NCI-H2196 (cell line): ENCODE results near the gene TMEM38B.

Experiments used
- DNase-seq: peaks from one replicate; lab custom pipeline; 2025; ENCODE audit not compliant: unreplicated experiment; lab: John Stamatoyannopoulos, UW

The TMEM38B gene

GRCh38 chr9:105694190-105694847, at the start of gene TMEM38B:
TSS of gene TMEM38B (plus strand) at chr9:105694541. CDS start at chr9:105694661, 120 bp downstream.
- DNase-seq, result peak; percentile 93

- DNase-seq, result no peak
Observed at GRCh38 chr9:105646879-105647594, 47.3 kb upstream of the TMEM38B start.

GRCh38 chr9:105647595-105648349, 46.6 kb upstream of the TMEM38B start:
- no peak for DNase-seq

- no peak for DNase-seq
Observed at GRCh38 chr9:105651806-105652205, 42.5 kb upstream of the TMEM38B start.

- DNase-seq, result peak; percentile 23
Observed at GRCh38 chr9:105656131-105656921, 38.0 kb upstream of the TMEM38B start.

GRCh38 chr9:105658351-105658750, 36.0 kb upstream of the TMEM38B start:
- DNase-seq, result no peak

- DNase-seq, result no peak
Observed at GRCh38 chr9:105661011-105661410, 33.3 kb upstream of the TMEM38B start.

GRCh38 chr9:105662184-105663104, 31.9 kb upstream of the TMEM38B start, which contains the start of gene TAL2:
TSS of gene TAL2 (plus strand) at chr9:105662457. CDS start at chr9:105662497, 40 bp downstream.
- DNase-seq, result no peak

GRCh38 chr9:105663914-105664313, 30.4 kb upstream of the TMEM38B start:
- no peak for DNase-seq

GRCh38 chr9:105667867-105668266, 26.5 kb upstream of the TMEM38B start:
- DNase-seq, result no peak

- DNase-seq, result no peak
Observed at GRCh38 chr9:105670315-105670714, 24.0 kb upstream of the TMEM38B start.

- DNase-seq, result no peak
Observed at GRCh38 chr9:105670775-105671174, 23.6 kb upstream of the TMEM38B start.

GRCh38 chr9:105672711-105673234, 21.6 kb upstream of the TMEM38B start:
- no peak for DNase-seq

- DNase-seq, result no peak
Observed at GRCh38 chr9:105673850-105674387, 20.4 kb upstream of the TMEM38B start.

- DNase-seq, result no peak
Observed at GRCh38 chr9:105676351-105676923, 17.9 kb upstream of the TMEM38B start.

GRCh38 chr9:105678163-105678562, 16.2 kb upstream of the TMEM38B start:
- DNase-seq, result no peak

- no peak for DNase-seq
Observed at GRCh38 chr9:105678781-105679180, 15.6 kb upstream of the TMEM38B start.

- DNase-seq, result peak; percentile 38
Observed at GRCh38 chr9:105679257-105680022, 14.9 kb upstream of the TMEM38B start.
